T-helper 17 cell (primary cell): ENCODE data around the gene NRAS. TPM values are rescaled to one million over a fixed set of nuclear protein-coding genes. Genes with fewer than 3 reads are reported as not detected.
"Not testable (repeated sequence)": the region's sequence is repeated elsewhere in the genome, so short reads cannot be mapped to it uniquely, and the experiment has no call there.

ENCODE experiments used
- ATAC-seq: fragments of 150-1000 bp; cut with Tn5 transposase; 2 replicates; pipeline ENCODE4 v1.10.0; 2021; ENCODE audit warnings: mild to moderate bottlenecking, moderate library complexity
- DNase-seq, 3 donors: peaks; one replicate each; pipeline versions ENCODE4 v3.0.0 to v3.0.0-alpha.2; 2020 to 2021
- H3K9me3 ChIP-seq: one replicate; pipeline ENCODE4 v1.7.0; 2013; ENCODE audit warnings: low read length, mild to moderate bottlenecking; ENCODE audit not compliant: control insufficient read depth, poor library complexity, severe bottlenecking
- H3K27ac Mint-ChIP-seq: one replicate; pipeline ENCODE4 v1.8.0; 2022; ENCODE audit warnings: mild to moderate bottlenecking, moderate library complexity, mixed read lengths
- H3K27me3 Mint-ChIP-seq: one replicate; pipeline ENCODE4 v1.8.0; 2022; ENCODE audit warnings: mixed read lengths
- H3K36me3 Mint-ChIP-seq: one replicate; pipeline ENCODE4 v1.8.0; 2022; ENCODE audit warnings: low read depth, mixed read lengths
- H3K4me1 Mint-ChIP-seq: one replicate; pipeline ENCODE4 v1.8.0; 2022; ENCODE audit warnings: mild to moderate bottlenecking, mixed read lengths
- H3K4me3 Mint-ChIP-seq: one replicate; pipeline ENCODE4 v1.8.0; 2022; ENCODE audit warnings: mild to moderate bottlenecking, moderate library complexity, mixed read lengths
- total RNA-seq, 4 donors: library from RNA in 2 of 4; stranded (reverse) in 2 of 4; gene quantifications; one replicate each; pipeline ENCODE4 v1.2.3 and lab custom pipeline; 2022 to 2026

The NRAS gene
- 10 to 100 TPM; 24.3 to 32.5 TPM for total RNA-seq
- 59.6 to 76.7 reads per million in 2 donors for total RNA-seq (lab: John Stamatoyannopoulos, UW)

- peak; percentile 89 to 92 (median 92) for DNase-seq
- H3K27ac Mint-ChIP-seq, result peak within 1 kb of the TSS; percentile 100
- H3K27me3 Mint-ChIP-seq, result no peaks in the 10 kb centered on the region
- peaks cover 19% of the 10 kb centered on the region for H3K4me1 Mint-ChIP-seq
- H3K36me3 Mint-ChIP-seq, result no peaks in the 10 kb centered on the region
- no peaks in the 10 kb centered on the region for H3K9me3 ChIP-seq
- H3K4me3 Mint-ChIP-seq, result peak within 1 kb of the TSS; percentile 97
- ATAC-seq, result peak; percentile 94
These were observed at the start of gene NRAS for GRCh38 chr1:114716304-114717170. Gene NRAS (minus strand): TSS chr1:114716771. CDS start chr1:114716160, 611 bp downstream.

DNA sequence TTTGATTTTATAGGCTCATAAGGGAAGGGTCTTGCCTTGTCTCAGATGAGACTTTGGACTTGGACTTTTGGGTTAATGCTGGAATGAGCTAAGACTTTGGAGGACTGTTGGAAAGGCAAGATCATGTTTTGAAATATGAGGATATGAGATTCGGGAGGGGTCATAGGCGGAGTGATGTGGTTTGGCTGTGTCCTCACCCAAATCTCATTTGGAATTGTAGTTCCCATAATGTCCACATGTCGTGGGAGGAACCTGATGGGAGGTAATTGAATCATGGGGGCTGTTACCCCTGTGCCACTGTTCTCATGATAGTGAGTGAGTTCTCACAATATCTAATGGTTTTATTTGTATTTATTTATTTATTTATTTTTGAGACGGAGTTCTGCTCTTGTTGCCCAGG is 48.1 kb upstream of the NRAS start:
- no peak overlapping the region for H3K4me3 Mint-ChIP-seq
- H3K9me3 ChIP-seq, result no peaks in the 10 kb centered on the region
- no peak for DNase-seq
- H3K36me3 Mint-ChIP-seq, result peaks cover 2% of the 10 kb centered on the region
- no peaks in the 10 kb centered on the region for H3K27me3 Mint-ChIP-seq
- no peaks in the 10 kb centered on the region for H3K4me1 Mint-ChIP-seq
- no peak for ATAC-seq
- no peak overlapping the region for H3K27ac Mint-ChIP-seq

DNA sequence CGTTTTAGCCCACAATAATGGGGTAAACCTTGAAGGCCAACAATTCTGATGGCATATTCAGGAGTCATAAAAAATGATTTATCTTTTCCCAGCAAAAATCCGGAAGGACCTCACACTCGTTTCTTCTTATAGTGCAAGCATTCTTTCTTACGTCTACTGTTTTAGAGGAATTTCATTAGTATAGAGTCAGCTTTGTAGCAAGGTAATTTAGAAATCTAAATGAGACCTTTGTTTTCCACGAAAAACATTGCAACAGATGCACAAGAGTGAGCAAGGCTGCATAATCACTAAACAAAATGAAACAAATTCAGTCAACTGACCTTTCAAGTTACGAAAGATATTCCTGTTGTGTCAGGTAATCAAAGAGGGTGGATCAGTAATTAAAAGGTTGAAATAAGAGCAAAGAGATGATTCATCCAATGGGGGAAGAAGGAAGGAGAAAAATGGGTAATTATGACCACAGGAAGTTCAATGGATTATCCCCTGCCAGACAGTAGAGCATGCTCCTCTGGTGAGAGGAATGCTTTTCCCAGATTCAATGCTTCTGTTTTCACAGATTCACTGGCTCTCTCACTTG is 41.8 kb upstream of the NRAS start:
- ATAC-seq (no peak), DNase-seq (no peak)
- Mint-ChIP-seq H3K27ac (peak overlapping the region; percentile 99), H3K27me3 (no peaks in the 10 kb centered on the region), H3K4me3 (peak overlapping the region; percentile 99), H3K36me3 (peaks cover 10% of the 10 kb centered on the region), H3K4me1 (peaks cover 39% of the 10 kb centered on the region)
- H3K9me3 ChIP-seq, result no peaks in the 10 kb centered on the region

DNA sequence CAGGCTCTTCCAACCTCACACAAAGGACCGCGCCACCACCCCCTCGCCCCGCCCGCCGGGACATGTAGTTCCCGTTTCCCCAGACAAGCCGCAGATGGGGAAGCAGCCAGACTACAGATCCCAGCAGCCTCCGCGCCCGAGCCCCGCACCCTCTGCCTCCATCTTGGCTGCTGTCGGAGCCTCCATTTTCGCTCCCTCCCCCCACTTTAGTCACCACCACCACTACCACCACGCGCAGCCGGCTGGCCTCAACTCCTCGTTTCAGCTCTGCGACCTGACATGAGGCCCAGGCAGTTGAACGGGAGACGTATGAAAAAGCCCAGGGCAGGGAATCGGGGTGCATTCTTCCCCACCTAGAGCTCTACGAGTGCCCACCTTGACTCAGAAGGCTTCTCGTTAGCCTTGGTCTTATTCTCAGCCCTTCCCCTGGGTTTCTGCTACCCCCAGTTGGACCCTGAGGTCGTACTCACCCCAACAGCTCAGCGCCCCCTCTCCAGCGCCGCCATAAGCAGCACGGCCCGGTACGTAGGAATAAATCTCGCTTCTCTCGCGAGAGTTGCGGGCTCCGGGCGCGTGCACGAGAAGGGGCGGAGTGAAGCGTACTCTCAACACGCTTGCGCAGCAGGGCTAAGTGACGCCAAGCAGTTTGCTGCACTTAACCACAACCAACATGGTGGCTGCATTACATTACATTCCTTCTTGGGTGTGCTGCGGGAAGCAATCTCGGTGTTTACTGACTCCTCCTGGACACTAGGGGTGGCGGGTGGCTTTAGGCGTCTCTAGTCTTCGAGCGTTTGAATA is 41.1 kb upstream of the NRAS start, which contains the start of gene CSDE1:
Gene CSDE1, minus strand, starts transcription at position 530 of the 801 bp plus-strand sequence. CDS start 18,094 bp downstream, outside the sequence.
- peaks cover 40% of the 10 kb centered on the region for H3K4me1 Mint-ChIP-seq
- peaks cover 10% of the 10 kb centered on the region for H3K36me3 Mint-ChIP-seq
- peak; percentile 88 for ATAC-seq
- no peaks in the 10 kb centered on the region for H3K9me3 ChIP-seq
- peak; percentile 89 to 97 (median 94) for DNase-seq
- peak within 1 kb of the TSS; percentile 99 for H3K27ac Mint-ChIP-seq
- peak within 1 kb of the TSS; percentile 99 for H3K4me3 Mint-ChIP-seq
- H3K27me3 Mint-ChIP-seq, result no peaks in the 10 kb centered on the region

DNA sequence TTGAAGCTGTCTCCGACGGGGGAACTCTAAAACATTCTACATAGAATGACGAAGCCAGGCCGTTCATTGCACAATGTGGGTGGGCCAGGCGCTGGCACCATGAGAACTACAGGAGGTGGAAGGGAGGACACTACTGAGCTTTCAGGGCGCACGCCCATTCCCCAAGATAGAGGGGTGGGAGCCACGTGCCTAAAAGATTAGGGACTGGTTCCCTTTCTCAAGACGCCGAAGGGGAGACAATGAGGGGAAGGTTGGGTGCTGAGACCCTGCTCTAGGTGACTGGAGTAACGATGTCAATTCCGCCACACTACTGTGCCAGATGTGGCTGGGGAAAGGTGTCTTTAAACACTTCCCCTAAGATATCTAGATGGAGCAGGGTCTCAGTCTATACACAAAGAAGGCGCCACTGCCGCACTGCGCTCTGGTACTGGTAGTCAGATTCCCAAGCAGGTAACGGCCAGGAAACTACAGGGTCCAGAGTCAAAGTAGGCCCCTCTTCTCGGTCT is 40.4 kb upstream of the NRAS start:
- H3K4me3 Mint-ChIP-seq, result peak overlapping the region; percentile 99
- DNase-seq (no peak), ATAC-seq (no peak)
- peak overlapping the region; percentile 99 for H3K27ac Mint-ChIP-seq
- no peaks in the 10 kb centered on the region for H3K9me3 ChIP-seq
- H3K27me3 Mint-ChIP-seq, result no peaks in the 10 kb centered on the region
- H3K36me3 Mint-ChIP-seq, result peaks cover 10% of the 10 kb centered on the region
- H3K4me1 Mint-ChIP-seq, result peaks cover 47% of the 10 kb centered on the region

- Mint-ChIP-seq H3K36me3 (peaks cover 10% of the 10 kb centered on the region), H3K27ac (peak overlapping the region; percentile 99), H3K4me1 (peaks cover 54% of the 10 kb centered on the region), H3K27me3 (no peaks in the 10 kb centered on the region), H3K4me3 (peak overlapping the region; percentile 99)
- DNase-seq, result no peak
- no peaks in the 10 kb centered on the region for H3K9me3 ChIP-seq
- ATAC-seq, result no peak
These were observed 39.7 kb upstream of the NRAS start for GRCh38 chr1:114756009-114756892.

- Mint-ChIP-seq H3K27ac (peak overlapping the region; percentile 99), H3K4me1 (peaks cover 61% of the 10 kb centered on the region)
- no peak for ATAC-seq
These were observed 38.7 kb upstream of the NRAS start for GRCh38 chr1:114755006-114755931.

DNA sequence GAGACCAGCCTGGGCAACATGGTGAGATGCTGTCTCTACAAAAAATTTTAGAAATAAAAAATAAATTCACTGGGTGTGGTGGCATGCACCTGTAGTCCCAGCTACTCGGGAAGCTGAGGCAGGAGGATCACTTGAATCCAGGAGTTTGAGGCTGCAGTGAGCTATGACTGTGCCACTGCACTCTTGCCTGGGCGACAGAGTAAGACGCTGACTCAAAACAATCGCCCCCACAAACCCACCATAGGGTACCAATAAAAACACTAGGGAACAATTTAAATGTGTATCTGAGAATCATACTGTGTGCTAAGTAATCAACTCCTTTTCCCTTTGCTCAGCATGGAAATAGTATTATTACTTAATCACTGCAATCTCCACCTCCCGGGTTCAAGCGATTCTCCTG is 37.1 kb upstream of the NRAS start:
- H3K9me3 ChIP-seq, ATAC-seq, H3K27me3 Mint-ChIP-seq, DNase-seq: not testable (repeated sequence)
- H3K36me3 Mint-ChIP-seq, result peaks cover 18% of the 10 kb centered on the region
- H3K4me1 Mint-ChIP-seq, result peaks cover 74% of the 10 kb centered on the region
- H3K4me3 Mint-ChIP-seq, result peak overlapping the region; percentile 87
- H3K27ac Mint-ChIP-seq, result peak overlapping the region; percentile 56

More at GRCh38 chr1:114755006-114755931, 38.7 kb upstream of the NRAS start:
- Mint-ChIP-seq H3K27me3 (no peaks in the 10 kb centered on the region), H3K4me3 (peak overlapping the region; percentile 99), H3K36me3 (peaks cover 12% of the 10 kb centered on the region)
- no peak for DNase-seq
- H3K9me3 ChIP-seq, result no peaks in the 10 kb centered on the region

DNA sequence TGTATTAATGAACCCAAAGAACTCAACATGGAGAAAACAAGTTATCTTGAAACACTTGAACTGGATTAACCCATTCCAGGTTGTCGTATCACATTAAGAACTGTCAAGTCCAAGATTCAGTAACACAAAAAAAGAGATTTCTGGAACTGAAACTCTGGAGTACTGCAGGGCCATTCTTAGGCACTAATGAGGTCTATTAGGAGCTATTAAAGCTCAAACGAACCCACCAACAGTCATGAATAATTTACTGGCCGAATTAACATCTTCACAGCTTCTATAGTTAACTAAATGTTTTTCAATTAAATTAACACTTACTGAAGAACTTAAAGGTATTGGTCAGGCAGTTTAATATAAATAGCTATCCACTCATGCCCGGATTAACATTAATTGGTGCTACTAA is 36.6 kb upstream of the NRAS start:
- no peak for DNase-seq
- Mint-ChIP-seq H3K4me3 (peak overlapping the region; percentile 87), H3K27ac (peak overlapping the region; percentile 56), H3K36me3 (peaks cover 21% of the 10 kb centered on the region), H3K4me1 (peaks cover 75% of the 10 kb centered on the region), H3K27me3 (no peaks in the 10 kb centered on the region)
- no peaks in the 10 kb centered on the region for H3K9me3 ChIP-seq
- no peak for ATAC-seq

GRCh38 chr1:114750780-114751179 is 34.2 kb upstream of the NRAS start:
- no peaks in the 10 kb centered on the region for H3K9me3 ChIP-seq
- no peak for ATAC-seq
- H3K27me3 Mint-ChIP-seq, result no peaks in the 10 kb centered on the region
- peak overlapping the region; percentile 75 for H3K27ac Mint-ChIP-seq
- H3K4me3 Mint-ChIP-seq, result peak overlapping the region; percentile 83
- no peak for DNase-seq
- H3K36me3 Mint-ChIP-seq, result peaks cover 14% of the 10 kb centered on the region
- peaks cover 75% of the 10 kb centered on the region for H3K4me1 Mint-ChIP-seq

- Mint-ChIP-seq H3K27ac (peak overlapping the region; percentile 82), H3K27me3 (no peaks in the 10 kb centered on the region), H3K4me1 (peaks cover 71% of the 10 kb centered on the region), H3K4me3 (peak overlapping the region; percentile 77), H3K36me3 (peaks cover 14% of the 10 kb centered on the region)
- ATAC-seq, result no peak
- DNase-seq, result no peak
- no peaks in the 10 kb centered on the region for H3K9me3 ChIP-seq
These were observed 33.3 kb upstream of the NRAS start for GRCh38 chr1:114749835-114750234.
